NCI-H460 (cell line): ENCODE results near the gene TMEM225B. TPM values are rescaled to one million over a fixed set of nuclear protein-coding genes. Genes with fewer than 3 reads are reported as not detected.
"Not testable (repeated sequence)": the region's sequence is repeated elsewhere in the genome, so short reads cannot be mapped to it uniquely, and the experiment has no call there.

Experiments used
- DNase-seq: peaks from one replicate; pipeline ENCODE4 v3.0.0-alpha.2; 2016; ENCODE audit warnings: low read depth; ENCODE audit errors: extremely low read depth
- total RNA-seq: library from RNA; depleted of rRNA; stranded (reverse); fragments of >200 nt; shearing (Covaris generic); gene quantifications from 2 replicates; pipeline ENCODE4 v1.2.3, GENCODE V29; 2014

TMEM225B gene
- total RNA-seq, 1 experiment from 2014 or later = 1.1 TPM

DNA sequence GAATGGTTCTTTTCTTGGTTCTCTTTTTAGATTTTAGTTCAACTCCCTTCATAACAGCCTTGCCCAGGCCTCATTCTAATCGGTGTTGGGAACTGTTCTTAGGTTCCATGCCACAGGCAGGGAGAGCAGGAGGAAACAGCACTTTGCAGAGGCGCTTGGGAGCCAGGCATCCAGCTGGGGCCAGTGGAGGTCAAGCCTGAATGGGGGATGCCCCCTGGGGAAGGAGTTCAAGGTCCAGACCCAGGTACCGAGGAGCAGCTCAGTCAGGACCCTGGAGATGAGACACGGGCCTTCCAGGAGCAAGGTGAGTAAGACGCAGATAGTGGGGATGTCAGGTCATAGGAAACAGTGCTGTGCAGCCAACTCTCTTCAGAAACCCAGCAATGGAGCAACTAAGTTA is 23.2 kb downstream of the TMEM225B start:
- DNase-seq = no peak

- no peak for DNase-seq
Measured at GRCh38 chr7:99622596-99622995, 24.5 kb downstream of the TMEM225B start.

DNA sequence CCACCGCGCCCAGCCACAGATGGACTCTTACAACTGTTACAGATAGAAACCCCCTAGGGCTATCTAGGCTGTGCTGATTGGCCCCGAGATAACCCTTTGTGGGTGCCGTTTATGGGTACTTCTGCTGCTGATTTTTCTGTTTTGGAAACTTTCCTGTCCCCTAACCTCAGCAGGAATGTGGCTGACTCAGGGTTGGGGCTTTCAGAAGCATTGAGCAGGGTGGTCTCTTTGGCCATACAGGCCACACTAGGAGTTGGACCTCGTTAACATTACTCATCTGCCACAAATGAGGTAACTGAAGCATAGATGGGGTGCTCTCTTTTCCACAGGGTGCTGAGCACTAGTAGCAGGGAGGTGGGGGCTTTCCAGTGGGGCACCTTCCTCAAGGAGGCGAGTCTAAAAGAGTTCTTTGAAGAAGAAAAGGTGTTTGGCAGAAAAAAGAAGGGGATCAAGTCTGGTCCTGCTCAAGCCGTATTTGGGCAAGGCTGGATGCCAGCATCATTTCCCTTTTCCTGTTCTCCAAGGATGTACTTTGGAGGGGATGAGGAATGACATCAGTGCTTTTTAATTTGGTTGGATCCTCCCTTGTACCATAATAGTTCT is 25.1 kb downstream of the TMEM225B start:
- DNase-seq = no peak

GRCh38 chr7:99623702-99624447 is 25.8 kb downstream of the TMEM225B start:
- no peak for DNase-seq

GRCh38 chr7:99624484-99624883 is 26.4 kb downstream of the TMEM225B start:
- DNase-seq = no peak

- no peak for DNase-seq
Measured at GRCh38 chr7:99625321-99625720, 27.3 kb downstream of the TMEM225B start.

- DNase-seq = no peak
Measured at GRCh38 chr7:99625961-99626360, 27.9 kb downstream of the TMEM225B start.

DNA sequence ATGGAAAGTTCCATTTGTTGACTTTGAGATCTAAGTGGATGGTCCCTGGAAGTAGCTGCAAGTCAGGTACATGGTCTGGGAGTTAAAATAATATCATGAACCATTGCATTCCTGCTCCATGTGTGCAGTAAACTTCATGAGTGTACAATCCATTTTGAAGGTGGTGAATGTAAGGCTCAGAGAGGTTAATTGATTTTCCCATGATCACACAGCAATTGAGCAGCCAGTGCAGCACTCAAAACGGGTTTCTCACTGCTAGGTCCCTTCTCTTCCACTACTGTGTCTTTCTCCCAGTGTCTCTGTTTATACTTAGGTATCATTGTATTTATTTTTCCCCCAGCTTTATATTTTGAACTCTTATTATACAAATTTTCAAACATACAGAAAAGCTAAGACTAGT is 28.6 kb downstream of the TMEM225B start:
- no peak for DNase-seq

- DNase-seq = no peak
Measured at GRCh38 chr7:99627513-99627912, 29.4 kb downstream of the TMEM225B start.

DNA sequence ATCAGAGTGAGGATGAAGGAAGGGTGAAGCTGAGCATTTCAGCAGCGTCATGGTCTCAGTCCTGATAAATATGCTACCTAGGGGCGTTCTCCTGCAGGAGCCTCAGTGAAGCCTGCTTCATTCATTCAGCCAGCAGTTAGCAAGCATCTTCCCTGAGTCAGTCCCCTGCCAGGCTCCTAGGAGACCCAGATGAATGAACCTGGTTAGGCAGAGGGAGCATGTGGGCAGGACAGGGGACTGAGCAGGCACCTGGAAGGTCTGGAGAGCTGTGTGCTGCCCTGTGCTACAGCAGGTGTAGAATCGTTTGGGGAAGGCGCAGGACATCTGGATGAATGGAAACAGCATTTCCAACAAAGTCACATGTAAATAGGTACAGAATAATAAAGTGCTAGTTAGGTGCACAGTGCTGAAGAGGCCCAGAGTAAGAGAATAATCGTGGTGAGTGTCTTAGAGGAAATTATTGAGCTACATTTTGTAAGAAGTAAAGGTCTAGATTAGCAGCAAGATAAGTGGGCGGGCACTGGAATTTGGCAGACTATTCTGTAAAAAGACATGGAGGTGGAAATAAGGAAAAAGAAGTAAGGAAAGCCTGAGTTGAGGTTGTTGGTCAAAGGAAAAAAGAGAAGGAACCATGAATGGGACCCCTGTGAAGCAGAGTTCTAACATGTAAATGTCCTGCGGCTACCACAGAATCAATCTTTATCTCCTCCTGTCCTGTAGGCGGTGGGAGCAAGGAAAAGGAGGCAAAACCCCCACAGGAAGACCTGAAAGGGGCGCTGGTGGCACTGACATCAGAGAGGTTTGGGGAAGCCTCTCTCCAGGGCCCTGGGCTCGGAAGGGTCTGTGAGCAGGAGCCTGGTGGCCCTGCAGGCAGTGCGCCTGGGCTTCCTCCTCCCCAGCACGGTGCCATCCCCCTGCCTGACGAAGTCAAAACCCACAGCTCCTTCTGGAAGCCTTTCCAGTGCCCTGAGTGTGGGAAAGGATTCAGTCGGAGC is 30.7 kb downstream of the TMEM225B start:
- DNase-seq = no peak

DNA sequence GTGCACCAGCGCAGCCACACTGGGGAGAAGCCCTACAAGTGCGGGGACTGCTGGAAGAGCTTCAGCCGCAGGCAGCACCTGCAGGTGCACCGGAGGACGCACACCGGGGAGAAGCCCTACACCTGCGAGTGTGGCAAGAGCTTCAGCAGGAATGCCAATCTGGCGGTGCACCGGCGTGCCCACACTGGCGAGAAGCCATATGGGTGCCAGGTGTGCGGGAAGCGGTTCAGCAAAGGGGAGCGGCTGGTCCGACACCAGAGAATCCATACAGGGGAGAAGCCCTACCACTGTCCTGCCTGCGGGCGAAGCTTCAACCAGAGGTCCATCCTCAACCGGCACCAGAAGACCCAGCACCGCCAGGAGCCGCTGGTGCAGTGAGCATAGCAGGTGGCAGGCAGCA is 31.6 kb downstream of the TMEM225B start:
- DNase-seq = no peak

GRCh38 chr7:99631295-99632109 is 33.4 kb downstream of the TMEM225B start:
- no peak for DNase-seq

DNA sequence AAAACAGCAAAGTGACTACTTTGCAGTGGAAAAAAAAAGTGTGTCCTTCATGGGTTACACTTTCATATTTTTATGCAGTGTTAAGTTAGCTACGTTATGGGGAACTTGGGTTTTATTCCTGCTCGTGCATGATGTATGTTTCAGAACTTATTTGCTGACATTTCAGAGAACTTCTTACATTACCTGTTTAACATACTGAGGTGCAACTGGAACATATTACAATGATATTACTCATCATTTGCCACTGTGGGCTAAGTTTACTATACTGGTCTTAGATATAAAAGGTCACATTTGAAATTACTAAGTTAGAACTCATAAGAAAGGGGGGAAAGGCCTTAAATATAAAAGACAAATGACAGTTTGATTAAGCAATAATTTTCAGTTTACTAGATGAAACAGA is 39.3 kb downstream of the TMEM225B start:
- not testable (repeated sequence) for DNase-seq

GRCh38 chr7:99638731-99639130 is 40.7 kb downstream of the TMEM225B start:
- DNase-seq = no peak

- no peak for DNase-seq
Measured at GRCh38 chr7:99639267-99639666, 41.2 kb downstream of the TMEM225B start.

DNA sequence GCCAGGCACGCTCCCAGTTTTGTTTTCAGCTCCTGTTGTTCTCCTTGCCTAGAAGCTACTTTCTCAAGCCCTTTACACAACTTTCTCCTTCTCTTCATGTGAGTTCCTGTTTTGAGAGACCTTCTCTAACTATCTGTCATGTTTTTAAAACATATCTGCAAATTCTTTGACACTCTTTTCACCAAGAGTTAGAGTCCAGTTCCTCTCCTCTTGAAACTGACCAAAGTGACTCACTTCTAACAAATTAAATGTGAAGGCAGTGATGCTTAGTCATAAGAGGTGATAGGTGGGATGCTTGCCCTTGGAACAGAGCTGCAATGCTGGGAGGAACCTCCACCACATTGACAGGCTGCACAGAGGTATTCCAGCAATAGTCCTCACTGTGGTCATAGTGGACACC is 44.0 kb downstream of the TMEM225B start:
- DNase-seq = no peak

GRCh38 chr7:99643464-99643863 is 45.4 kb downstream of the TMEM225B start:
- no peak for DNase-seq

DNA sequence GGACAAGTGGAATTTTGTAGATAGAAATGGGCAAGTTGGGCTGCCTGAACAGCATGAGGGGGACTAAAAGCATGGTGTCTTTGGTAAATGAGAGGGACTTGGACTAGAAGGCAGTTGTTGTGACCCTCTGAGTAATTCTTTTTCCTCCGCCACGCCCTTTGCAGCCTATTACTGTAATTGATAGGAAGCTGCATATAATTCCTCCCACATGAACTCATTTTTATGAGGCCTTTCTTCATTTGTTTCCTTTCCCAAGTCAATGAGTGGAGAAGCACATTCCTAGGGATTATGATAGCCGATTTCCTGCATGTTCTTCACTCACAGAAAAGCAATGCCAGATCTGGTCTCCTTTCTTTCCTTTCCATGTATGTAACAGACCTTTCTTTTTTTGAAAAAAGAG is 46.4 kb downstream of the TMEM225B start:
- no peak for DNase-seq

DNA sequence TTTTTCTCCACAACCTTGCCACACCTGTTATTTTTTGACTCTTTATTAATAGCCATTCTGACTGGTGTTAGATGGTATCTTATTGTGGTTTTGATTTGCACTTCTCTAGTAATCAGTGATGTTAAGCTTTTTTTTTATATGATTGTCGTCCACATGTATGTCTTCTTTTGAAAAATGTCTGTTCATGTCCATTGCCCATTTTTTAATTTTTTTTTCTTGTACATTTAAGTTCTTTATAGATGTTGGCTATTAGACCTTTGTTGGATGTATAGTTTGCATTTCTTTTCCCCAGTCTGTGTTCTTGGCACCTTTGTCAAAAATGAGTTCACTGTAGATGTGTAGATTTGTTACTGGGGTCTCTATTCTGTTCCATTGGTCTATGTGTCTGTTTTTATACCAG is 47.5 kb downstream of the TMEM225B start:
- DNase-seq = no peak

GRCh38 chr7:99648843-99649242 is 50.8 kb downstream of the TMEM225B start:
- DNase-seq = no peak
